ENCODE data around the gene IPO8. TPM values are rescaled to one million over a fixed set of nuclear protein-coding genes. Genes with fewer than 3 reads are reported as not detected.

IPO8 gene
- total and polyA plus RNA-seq, 2 of the 8 experiments (the other 6 are each of a cell fraction or from before 2014, with no cell fraction given), result 7.2 to 59.8 TPM

- Histone ChIP-seq H3K18ac (ENCODE audit: extremely low read depth, low read length) (no peak overlapping the region), H3K79me2 (ENCODE audit: control insufficient read depth in 1 of 2, insufficient read depth in 2 of 2, low read length in 2 of 2) (no peaks in the 10 kb centered on the region), H3K23ac (ENCODE audit: insufficient read length) (no peak overlapping the region), H3K27ac (ENCODE audit: low read depth, low read length) (no peak overlapping the region), H2BK5ac (ENCODE audit: low read depth, low read length) (no peak overlapping the region), H2AK5ac (ENCODE audit: low read depth, low read length) (no peak overlapping the region), H3K9me3 (ENCODE audit: insufficient read depth in 2 of 2, low read depth in 1 of 2, low read length in 1 of 2) (0 out of 4 replicates have a peak, but pooled peaks cover 2% of the 10 kb centered on the region in 2 experiments), H3K79me1 (ENCODE audit: low read depth, low read length) (no peaks in the 10 kb centered on the region), H3K36me3 (ENCODE audit: control insufficient read depth in 2 of 4, insufficient read depth in 4 of 4, low read length in 3 of 4) (no peaks in the 10 kb centered on the region), H4K5ac (ENCODE audit: insufficient read length, low read depth, low read length) (no peak overlapping the region), H3K14ac (ENCODE audit: insufficient read length) (no peak overlapping the region), H2BK12ac (ENCODE audit: low read depth, low read length) (no peak overlapping the region), H4K91ac (replicated peaks; ENCODE audit: insufficient read length, low read length) (no peak overlapping the region), H4K20me1 (replicated peaks in 1 of 2; ENCODE audit: control insufficient read depth in 1 of 2, insufficient read depth in 2 of 2, low read length in 2 of 2) (no peaks in the 10 kb centered on the region), H2BK120ac (replicated peaks; ENCODE audit: low read depth, low read length) (no peak overlapping the region), H2BK15ac (ENCODE audit: low read length) (no peak overlapping the region), H3K56ac (replicated peaks; ENCODE audit: insufficient read length, low read depth, low read length) (no peak overlapping the region), H3K27me3 (replicated peaks in 1 of 4; ENCODE audit: control insufficient read depth in 3 of 4, extremely low read depth in 1 of 4, insufficient read depth in 3 of 4, low read length in 3 of 4) (no peaks in the 10 kb centered on the region), H3K4me1 (replicated peaks in 1 of 4; ENCODE audit: control insufficient read depth in 3 of 4, insufficient read depth in 4 of 4, low read length in 3 of 4) (peaks cover 0 to 5% (median 0%) of the 10 kb centered on the region in 4 experiments; a peak in 1 of 7 replicates), H3K4ac (replicated peaks; ENCODE audit: insufficient read length, low read depth, low read length) (no peak overlapping the region), H3K4me2 (ENCODE audit: insufficient read depth in 1 of 2, low read depth in 2 of 2, low read length in 2 of 2) (no peak overlapping the region), H3K9ac (replicated peaks in 1 of 4; ENCODE audit: extremely low read depth in 1 of 4, low read depth in 3 of 4, low read length in 3 of 4) (peak overlapping the region in 1 of 4 experiments; percentile 15; a peak in 1 of 7 replicates), H3K4me3 (ENCODE audit: extremely low read depth in 1 of 4, insufficient read depth in 2 of 4, low read depth in 3 of 4, low read length in 4 of 4) (no peak overlapping the region), H3K23me2 (ENCODE audit: low read depth, low read length) (no peaks in the 10 kb centered on the region), H2BK20ac (ENCODE audit: low read length) (no peak overlapping the region), H4K8ac (ENCODE audit: extremely low read depth, insufficient read depth, low read length) (no peak overlapping the region), H2AFZ (ENCODE audit: low read length) (no peak overlapping the region)
- TF ChIP-seq MAFK (IDR thresholded peaks at IDR 0.05; ENCODE audit: low read depth, low read length), result no peak
- TF ChIP-seq HDAC2 (IDR thresholded peaks at IDR 0.05; ENCODE audit: borderline replicate concordance in 1 of 2, low read depth in 2 of 2, low read length in 2 of 2), result no peak
- no peak for TF ChIP-seq CTBP2 (IDR thresholded peaks at IDR 0.05; ENCODE audit: borderline replicate concordance, insufficient read depth, insufficient read length, low read length)
- TF ChIP-seq RXRA (IDR thresholded peaks at IDR 0.05; ENCODE audit: insufficient read depth, low read depth, low read length), result no peak
- WGBS, 2 experiments (ENCODE audit: extremely low coverage in 1 of 2, insufficient coverage in 1 of 2, insufficient read length in 1 of 2, insufficient replicate concordance in 2 of 2, low coverage in 1 of 2, low lambda C conversion rate in 2 of 2, missing lambda C conversion rate in 1 of 2), result 98% methylated on average over 2 of the region's 2 CpGs; no CpG with 5 or more reads in 1 of the 2 experiments
- POLR2A ChIA-PET (ENCODE audit: partially characterized antibody), result no interaction called here
- FAIRE-seq (no peak), DNase-seq (ENCODE audit: low read depth in 1 of 2, low spot score in 2 of 2) (no peak)
- CTCF ChIA-PET (ENCODE audit: partially characterized antibody), result no interaction called here
Observed at GRCh38 chr12:30599608-30600007, 96.1 kb downstream of the IPO8 start.
